NOMO-1 (cell line): ENCODE data around the gene JOSD2.

Experiments
- DNase-seq, 2 experiments: peaks; one replicate each; lab custom pipeline; 2025; ENCODE audit not compliant: unreplicated experiment in 2 of 2; lab: John Stamatoyannopoulos, UW

The JOSD2 gene

DNA sequence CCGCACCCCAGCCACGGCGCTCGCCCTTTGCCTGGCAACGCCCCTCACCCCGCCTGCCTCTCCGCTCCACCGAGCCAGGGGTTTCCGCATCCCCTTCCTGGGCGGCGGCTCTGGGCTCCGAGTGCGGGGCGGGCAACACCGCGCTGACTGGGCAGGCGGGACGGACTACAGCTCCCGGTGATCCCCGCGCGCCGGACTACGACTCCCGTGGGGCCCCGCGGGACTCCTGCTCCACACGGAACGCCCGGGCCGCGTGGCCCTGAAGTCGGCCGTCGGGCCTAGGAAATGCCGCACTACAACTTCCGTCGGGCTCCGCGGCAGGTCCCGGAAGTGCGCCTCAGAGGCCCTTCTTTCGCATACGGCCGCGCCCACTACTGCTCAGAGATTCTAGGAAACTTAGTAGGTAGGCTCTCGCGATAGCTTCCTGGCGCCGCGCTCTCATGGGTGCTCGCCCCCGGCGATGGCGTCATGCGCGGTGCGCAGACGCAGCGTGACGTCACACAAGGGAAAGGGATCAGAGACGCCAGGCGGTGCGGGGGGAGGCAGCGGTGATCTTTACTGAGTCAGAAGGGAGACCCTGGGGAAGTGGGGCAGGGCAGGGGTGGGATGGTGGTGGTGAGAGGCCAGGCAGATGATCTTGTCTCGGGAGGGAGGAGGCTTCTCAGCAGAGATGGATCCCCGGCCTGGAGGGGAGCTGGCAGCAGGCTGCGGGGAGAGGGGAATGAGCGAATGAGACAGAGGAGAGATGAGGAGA lies at the start of gene JOSD2:
Gene JOSD2, minus strand, starts transcription at position 123 of the 754 bp plus-strand sequence. CDS start 760 bp downstream, outside the sequence.
- peak; percentile 99 to 100 for DNase-seq

- no peak for DNase-seq
These were observed 48.6 kb upstream of the JOSD2 start for GRCh38 chr19:50559636-50560035.

GRCh38 chr19:50558449-50558848 lies 47.5 kb upstream of the JOSD2 start:
- DNase-seq, result no peak

DNA sequence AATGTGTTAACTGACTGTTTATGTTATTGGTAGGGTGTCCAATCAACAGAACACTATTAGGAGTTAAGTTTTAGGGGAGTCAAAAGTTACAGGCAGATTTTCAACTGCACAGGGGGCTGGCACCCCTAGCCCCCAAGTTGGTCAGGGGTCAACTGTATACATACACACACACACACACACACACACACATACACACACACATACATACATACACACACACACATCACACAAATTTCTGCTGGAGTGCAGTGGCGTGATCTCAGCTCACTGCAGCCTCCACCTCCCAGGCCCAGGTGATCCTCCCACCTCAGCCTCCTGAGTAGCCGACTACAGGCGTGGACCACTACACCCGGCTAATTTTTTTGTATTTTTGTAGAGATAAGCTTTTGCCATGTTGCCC lies 47.0 kb upstream of the JOSD2 start:
- no peak for DNase-seq

- DNase-seq, result no peak
These were observed 46.1 kb upstream of the JOSD2 start for GRCh38 chr19:50557009-50557613.

DNA sequence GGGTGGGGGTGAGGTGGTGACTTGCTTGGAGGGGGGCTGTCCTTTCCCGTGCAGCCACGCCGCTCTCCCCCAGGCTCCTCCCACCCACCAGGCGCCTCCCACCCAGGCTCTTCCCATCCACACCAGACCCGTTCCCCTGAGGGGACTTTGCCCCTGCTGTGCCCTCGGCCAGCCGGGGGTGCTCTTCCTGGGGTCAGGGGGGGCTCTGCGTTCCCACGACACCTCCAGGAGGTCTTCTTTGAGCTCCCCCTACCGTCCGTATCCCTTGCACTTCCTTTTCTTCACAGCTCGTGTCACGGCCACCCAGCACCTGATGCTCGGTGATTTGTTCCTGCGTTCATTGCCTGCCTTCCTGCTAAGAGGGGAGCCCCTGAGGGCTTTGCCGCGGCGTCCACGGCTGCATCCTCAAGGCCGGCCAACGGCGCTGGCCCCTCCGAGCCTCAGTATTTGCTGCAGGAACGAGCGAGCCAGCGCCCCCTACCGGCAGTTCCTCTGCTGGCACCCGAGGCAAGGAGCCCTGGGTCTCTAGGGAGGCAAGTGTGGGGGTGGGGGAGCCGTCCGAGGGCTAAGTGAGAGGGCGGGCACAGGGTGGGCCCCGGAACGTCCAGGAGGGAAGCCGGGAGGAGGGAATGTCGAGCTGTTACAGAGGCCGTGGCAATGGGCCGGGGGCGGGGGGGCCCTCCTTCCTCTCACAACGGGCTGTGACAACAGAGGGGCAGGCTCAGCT lies 45.5 kb upstream of the JOSD2 start:
- DNase-seq, result peak; percentile 56 to 76

- DNase-seq, result no peak
These were observed 44.7 kb upstream of the JOSD2 start for GRCh38 chr19:50555450-50556281.

DNA sequence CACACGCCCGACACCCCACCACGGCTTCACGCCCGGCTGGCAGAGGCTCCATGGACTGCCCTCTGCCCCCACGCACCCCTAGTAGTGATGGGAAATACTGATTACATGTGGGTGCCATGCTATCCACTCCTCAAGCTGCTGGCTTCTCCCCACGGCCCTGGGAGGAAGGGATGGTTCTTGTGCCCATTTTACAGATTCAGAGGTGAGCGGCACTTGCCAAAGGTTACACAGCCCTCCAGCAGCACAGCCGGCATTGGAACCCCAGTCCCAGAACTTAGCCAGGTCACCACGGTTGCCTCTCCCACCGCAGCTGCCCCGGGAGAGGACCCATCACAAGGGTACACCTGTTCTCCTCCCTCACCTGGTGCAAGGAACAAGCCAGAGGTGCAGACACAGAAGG lies 44.0 kb upstream of the JOSD2 start:
- DNase-seq, result no peak

- no peak for DNase-seq
These were observed 43.2 kb upstream of the JOSD2 start for GRCh38 chr19:50554212-50554611.

- DNase-seq, result no peak
These were observed 42.2 kb upstream of the JOSD2 start for GRCh38 chr19:50553134-50553703.

DNA sequence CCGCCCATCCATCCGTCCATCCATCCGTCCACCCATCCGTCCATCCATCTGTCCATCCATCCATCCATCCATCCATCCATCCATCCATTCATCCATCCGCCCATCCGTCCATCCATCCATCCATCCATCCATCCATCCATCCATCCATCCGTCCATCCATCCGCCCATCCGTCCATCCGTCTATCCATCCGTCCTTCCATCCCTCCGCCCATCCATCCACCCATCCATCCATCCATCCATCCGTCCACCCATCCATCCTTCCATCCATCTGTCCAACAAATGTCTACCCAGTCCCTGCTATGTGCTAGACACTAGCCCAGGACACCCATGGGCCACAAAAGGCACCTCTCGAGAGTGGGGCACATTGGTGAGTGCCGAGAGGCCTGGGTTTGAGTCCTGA lies 41.5 kb upstream of the JOSD2 start:
- no peak for DNase-seq

DNA sequence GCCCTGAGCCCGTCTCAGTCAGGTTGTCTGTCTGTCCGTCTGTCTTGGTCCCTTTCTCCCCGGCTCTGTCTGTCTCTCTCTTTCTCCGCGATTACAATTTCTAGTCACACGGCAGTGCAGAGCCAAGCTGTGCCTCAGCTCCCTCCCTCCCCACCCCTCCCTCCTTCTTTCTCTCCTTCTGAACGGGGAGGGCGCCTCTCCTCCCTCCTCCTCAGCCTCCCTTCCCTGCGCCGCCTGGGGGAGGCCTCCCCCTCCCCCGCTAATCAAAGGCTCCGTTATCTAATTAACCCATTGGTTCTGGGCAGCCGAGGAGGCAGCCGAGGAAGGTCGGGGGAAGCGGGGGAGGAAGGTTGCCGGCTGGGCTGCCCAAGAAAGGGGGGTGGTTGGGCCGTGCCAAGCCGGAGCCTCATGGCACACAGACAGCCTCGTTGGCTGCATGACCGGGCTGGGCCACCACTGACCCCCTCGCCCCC lies 40.8 kb upstream of the JOSD2 start:
- DNase-seq, result no peak

GRCh38 chr19:50551034-50551714 lies 40.2 kb upstream of the JOSD2 start:
- DNase-seq, result no peak

DNA sequence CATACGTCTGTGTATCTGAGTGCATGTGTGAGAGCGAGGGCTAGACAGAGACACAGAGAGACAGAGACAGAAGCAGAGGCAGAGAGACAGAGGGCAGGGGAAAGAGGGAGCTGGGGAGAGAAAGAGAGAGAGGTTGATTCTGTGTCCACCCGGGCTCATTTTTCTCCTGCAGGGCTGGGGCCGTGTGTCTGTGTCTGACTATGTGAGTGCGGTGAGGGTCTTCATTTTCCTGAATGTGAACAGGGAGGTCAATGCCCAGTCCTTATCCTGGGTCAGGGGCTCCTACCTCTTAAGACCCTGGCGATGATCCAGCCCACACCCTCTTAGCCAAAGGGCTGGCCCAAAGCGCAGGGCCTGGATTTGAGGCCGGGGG lies 39.6 kb upstream of the JOSD2 start:
- DNase-seq, result no peak

DNA sequence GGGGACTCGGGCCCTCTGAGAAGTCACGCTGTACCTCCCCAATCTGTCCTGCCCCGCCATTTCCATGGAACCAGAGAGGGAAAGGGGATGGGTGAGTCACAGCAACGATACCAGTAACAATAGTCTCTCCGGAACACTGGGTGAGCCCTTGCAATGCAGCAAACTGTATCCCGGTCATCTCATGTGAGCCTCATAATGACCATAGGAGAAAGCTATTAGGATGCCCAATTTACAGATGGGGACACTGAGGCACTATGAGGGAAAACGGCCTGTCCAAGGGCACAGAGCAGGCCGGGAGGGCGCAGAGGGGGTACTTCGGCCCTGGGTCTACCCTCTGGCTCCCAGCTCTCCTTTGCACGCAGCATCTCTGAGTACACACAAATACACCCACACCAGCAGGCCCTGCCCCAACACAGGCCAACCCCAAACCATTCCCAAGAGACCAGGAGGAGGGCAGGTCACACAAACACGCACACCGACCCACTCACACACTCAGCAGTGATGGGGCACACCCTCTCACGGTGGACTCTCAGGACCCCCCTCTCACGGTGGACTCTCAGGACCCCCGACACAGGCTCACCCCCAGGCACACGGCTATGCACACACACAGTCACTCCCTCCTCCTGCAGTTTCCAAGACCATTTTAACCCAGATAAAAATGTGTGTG lies 39.1 kb upstream of the JOSD2 start:
- no peak for DNase-seq

DNA sequence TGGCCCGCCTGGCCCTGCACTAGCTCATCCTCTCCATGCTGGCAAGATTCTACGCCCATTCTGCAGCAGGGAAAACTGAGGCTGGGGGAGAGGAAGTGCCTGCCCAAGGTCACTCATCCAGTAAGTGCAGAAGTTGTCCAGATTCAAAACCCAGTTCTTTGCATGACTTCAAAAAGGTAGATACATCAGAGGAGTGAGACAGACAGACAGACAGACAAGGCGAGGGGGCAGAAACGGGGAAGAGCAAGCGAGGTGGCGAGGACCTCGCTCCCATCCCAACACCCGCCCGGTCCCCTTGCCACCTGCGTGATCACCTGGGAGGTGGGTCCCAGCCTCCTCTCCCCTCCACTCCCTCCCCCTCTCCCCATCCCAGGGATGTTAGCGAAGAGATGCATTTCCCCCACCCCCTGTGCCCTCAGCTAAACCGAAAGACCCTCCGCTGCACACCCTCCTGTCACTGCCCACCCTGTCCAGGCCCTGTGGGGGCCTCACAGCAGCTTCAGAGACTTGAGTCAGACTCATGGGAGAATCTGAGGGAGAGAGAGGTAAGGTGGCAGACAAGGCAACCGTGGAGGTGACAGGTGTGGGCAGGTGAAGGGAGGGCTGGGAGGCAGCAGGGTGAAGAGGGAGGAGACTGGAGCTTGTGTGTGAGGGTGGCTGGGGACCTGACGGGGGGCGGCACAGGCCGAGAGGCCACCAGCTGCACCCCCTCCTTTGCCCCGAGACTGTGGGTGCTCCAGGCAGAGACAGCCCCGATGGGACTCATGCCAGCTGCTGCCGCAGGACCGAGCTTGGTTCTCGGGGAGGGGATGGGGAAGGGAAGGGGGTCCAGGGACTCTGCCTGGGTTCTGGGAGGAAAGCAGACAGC lies 38.3 kb upstream of the JOSD2 start:
- DNase-seq, result no peak

GRCh38 chr19:50548191-50549058 lies 37.4 kb upstream of the JOSD2 start:
- no peak for DNase-seq
